ENCODE data around the gene HAPLN2.

DNA sequence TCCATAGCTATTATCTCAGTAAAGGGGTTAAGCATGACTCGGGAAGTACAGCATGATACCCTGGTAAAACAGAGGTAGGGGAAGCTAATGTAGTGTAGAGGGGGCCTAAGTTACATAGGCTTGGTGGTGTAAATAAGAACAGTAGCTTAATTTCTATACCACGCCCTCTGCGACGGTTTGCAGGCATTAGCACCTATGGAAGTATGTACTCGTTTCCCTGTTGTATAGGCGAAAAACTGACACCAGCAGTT, 28.1 kb upstream of the HAPLN2 start:
- TF ChIP-seq, protein P1, sequence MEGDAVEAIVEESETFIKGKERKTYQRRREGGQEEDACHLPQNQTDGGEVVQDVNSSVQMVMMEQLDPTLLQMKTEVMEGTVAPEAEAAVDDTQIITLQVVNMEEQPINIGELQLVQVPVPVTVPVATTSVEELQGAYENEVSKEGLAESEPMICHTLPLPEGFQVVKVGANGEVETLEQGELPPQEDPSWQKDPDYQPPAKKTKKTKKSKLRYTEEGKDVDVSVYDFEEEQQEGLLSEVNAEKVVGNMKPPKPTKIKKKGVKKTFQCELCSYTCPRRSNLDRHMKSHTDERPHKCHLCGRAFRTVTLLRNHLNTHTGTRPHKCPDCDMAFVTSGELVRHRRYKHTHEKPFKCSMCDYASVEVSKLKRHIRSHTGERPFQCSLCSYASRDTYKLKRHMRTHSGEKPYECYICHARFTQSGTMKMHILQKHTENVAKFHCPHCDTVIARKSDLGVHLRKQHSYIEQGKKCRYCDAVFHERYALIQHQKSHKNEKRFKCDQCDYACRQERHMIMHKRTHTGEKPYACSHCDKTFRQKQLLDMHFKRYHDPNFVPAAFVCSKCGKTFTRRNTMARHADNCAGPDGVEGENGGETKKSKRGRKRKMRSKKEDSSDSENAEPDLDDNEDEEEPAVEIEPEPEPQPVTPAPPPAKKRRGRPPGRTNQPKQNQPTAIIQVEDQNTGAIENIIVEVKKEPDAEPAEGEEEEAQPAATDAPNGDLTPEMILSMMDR (IDR thresholded peaks at IDR 0.05), result no peak
- no peak for TF ChIP-seq POLR2A (IDR thresholded peaks at IDR 0.05)
